ENCODE results near the gene PROS1.

DNA sequence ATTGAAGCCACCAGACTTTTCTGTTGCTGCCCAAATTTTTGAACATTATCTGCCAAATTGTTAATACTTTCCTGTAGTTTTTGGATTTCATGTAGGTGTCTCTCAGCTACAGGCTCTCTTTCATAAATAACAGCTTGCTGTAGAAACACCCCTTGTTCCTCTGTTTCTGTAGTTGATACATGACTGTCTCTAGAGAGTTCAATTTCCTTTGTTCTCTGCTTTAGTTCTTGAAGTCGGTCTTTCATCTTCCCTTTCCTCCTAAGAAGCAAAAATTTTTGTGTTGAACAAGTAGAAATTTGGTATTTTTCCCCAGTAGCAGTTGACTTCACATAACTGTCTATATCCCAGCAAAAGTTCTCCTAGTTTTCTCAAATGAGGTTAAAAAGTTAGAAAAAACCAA lies 41.3 kb upstream of the PROS1 start:
- TF ChIP-seq, protein P1, sequence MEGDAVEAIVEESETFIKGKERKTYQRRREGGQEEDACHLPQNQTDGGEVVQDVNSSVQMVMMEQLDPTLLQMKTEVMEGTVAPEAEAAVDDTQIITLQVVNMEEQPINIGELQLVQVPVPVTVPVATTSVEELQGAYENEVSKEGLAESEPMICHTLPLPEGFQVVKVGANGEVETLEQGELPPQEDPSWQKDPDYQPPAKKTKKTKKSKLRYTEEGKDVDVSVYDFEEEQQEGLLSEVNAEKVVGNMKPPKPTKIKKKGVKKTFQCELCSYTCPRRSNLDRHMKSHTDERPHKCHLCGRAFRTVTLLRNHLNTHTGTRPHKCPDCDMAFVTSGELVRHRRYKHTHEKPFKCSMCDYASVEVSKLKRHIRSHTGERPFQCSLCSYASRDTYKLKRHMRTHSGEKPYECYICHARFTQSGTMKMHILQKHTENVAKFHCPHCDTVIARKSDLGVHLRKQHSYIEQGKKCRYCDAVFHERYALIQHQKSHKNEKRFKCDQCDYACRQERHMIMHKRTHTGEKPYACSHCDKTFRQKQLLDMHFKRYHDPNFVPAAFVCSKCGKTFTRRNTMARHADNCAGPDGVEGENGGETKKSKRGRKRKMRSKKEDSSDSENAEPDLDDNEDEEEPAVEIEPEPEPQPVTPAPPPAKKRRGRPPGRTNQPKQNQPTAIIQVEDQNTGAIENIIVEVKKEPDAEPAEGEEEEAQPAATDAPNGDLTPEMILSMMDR (IDR thresholded peaks at IDR 0.05) = no peak
- no peak for TF ChIP-seq POLR2A (IDR thresholded peaks at IDR 0.05)
